Esophagus muscularis mucosa (tissue), 4 donors: ENCODE measurements around the gene LRRC39. TPM values are rescaled to one million over a fixed set of nuclear protein-coding genes. Genes with fewer than 3 reads are reported as not detected.

Experiments used
- DNase-seq: peaks from one replicate; pipeline ENCODE4 v3.0.0-alpha.2; 2017; ENCODE audit errors: extremely low spot score
- H3K27ac ChIP-seq, 4 donors: fragments of 200-600 bp; sonication (generic); replicated peaks in 1 of 4; 1 replicate in 3 of 4; 2 replicates in 1 of 4; pipeline ENCODE4 v1.5.1; 2016 to 2019; ENCODE audit warnings: mild to moderate bottlenecking in 1 of 4
- H3K27me3 ChIP-seq, 4 donors: fragments of 200-600 bp; sonication (generic); one replicate each; pipeline versions ENCODE4 v1.5.1 to v1.6.0; 2016 to 2019
- H3K36me3 ChIP-seq, 4 donors: fragments of 200-600 bp; sonication (generic); one replicate each; pipeline ENCODE4 v1.5.1; 2016 to 2019
- H3K4me1 ChIP-seq, 4 donors: fragments of 200-600 bp; sonication (generic); one replicate each; pipeline ENCODE4 v1.5.1; 2016 to 2019
- H3K4me3 ChIP-seq, 4 donors: fragments of 200-600 bp; sonication (generic); 1 replicate in 2 of 4; 2 replicates in 2 of 4; pipeline ENCODE4 v1.5.1; 2016 to 2019; ENCODE audit warnings: mild to moderate bottlenecking in 4 of 4, moderate library complexity in 1 of 4
- H3K9me3 ChIP-seq, 4 donors: fragments of 200-600 bp; sonication (generic); 1 replicate in 3 of 4; 2 replicates in 1 of 4; pipeline ENCODE4 v1.5.1; 2016 to 2019
- EP300 ChIP-seq: sonication (generic); formaldehyde crosslinking; IDR thresholded peaks from one replicate; pipeline ENCODE4 v1.6.1; 2017; ENCODE audit warnings: antibody characterized with exemption
- POLR2A ChIP-seq: fragments of 450-650 bp; IDR thresholded peaks from one replicate; pipeline ENCODE4 v1.6.1; 2017; ENCODE audit warnings: antibody characterized with exemption, moderate library complexity, mild to moderate bottlenecking, low read depth
- POLR2AphosphoS5 ChIP-seq, 2 donors: sonication (generic); formaldehyde crosslinking; IDR thresholded peaks; one replicate each; pipeline ENCODE4 v1.6.1; 2017; ENCODE audit warnings: antibody characterized with exemption in 2 of 2
- WGBS: methylation state at CpG from one replicate; pipeline ENCODE4 v1.1.5; 2018; 5-methylcytosine and 5-hydroxymethylcytosine counted together
- intact Hi-C: fragments of 100-400 bp; cut with DNase I; formaldehyde crosslinking; loops from one replicate; pipeline ENCODE4 v1.15.1; 2023
- total RNA-seq, 4 donors: library from RNA; depleted of rRNA; stranded (reverse); fragments of >200 nt; gene quantifications; one replicate each; pipeline versions ENCODE4 v1.1.0 to v1.2.1, GENCODE V29; 2016
- TF ChIP-seq, protein P1 (sequence below), 3 experiments: fragments of 200-600 bp in 2 of 3; fragments of 450-650 bp in 1 of 3; sonication (generic) in 2 of 3; IDR thresholded peaks; one replicate each; pipeline ENCODE4 v1.5.1; 2017 to 2019; ENCODE audit warnings: antibody characterized with exemption in 3 of 3, mild to moderate bottlenecking in 2 of 3, moderate library complexity in 1 of 3

The LRRC39 gene
- total RNA-seq, 4 donors from 2014 or later: 0.50 to 0.97 (median 0.85) TPM

DNA sequence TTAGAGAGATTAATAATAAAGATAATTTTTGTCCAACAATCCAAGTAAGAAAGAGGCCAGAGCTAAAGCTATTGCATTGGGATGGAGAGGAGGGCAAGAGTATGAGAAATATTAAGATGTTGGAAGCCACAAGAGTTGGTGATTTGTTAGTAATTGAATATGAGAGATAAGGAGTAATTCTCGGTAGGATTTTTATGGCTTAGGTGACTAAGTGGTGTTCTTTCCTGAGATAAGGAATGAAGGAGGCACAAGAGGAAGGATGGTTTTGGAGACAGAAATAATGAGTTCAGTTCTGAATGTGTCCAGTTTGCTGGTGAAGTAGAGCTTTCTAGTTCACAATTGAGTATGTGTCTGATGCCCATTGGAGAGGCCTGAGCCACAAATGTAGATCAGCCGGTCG lies 35.7 kb downstream of the LRRC39 start:
- 93% methylated on average over 3 of the region's 3 CpGs for WGBS
- Histone ChIP-seq H3K27me3 (no peaks in the 10 kb centered on the region), H3K4me3 (no peak overlapping the region), H3K36me3 (peaks cover 69 to 97% (median 87%) of the 10 kb centered on the region in 4 donors), H3K27ac (no peak overlapping the region), H3K4me1 (no peaks in the 10 kb centered on the region), H3K9me3 (no peaks in the 10 kb centered on the region)
- intact Hi-C loops: no loop called here
- TF ChIP-seq POLR2A: no peak
- TF ChIP-seq, protein P1, sequence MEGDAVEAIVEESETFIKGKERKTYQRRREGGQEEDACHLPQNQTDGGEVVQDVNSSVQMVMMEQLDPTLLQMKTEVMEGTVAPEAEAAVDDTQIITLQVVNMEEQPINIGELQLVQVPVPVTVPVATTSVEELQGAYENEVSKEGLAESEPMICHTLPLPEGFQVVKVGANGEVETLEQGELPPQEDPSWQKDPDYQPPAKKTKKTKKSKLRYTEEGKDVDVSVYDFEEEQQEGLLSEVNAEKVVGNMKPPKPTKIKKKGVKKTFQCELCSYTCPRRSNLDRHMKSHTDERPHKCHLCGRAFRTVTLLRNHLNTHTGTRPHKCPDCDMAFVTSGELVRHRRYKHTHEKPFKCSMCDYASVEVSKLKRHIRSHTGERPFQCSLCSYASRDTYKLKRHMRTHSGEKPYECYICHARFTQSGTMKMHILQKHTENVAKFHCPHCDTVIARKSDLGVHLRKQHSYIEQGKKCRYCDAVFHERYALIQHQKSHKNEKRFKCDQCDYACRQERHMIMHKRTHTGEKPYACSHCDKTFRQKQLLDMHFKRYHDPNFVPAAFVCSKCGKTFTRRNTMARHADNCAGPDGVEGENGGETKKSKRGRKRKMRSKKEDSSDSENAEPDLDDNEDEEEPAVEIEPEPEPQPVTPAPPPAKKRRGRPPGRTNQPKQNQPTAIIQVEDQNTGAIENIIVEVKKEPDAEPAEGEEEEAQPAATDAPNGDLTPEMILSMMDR (IDR thresholded peaks at IDR 0.05): no peak
- no peak for DNase-seq

DNA sequence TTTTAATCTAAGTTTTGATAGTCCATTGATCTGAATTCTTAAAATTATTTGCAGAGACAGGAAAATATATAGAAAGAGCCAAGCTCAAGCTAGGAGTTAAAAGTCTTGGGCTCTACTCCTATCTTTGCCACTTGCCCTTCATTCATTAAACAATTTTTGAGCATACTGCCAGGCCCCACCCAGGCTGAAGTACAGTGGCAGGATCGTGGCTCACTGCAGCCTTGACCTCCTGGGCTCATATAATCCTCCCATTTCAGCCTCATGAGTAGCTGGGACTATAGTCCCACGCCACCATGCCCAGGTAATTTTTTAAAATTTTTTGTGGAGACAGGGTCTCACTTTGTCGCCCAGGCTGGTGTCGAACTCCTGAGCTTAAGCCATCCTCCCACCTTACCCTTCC lies 36.9 kb downstream of the LRRC39 start:
- 95% methylated on average over 4 of the region's 4 CpGs for WGBS
- Histone ChIP-seq H3K27me3 (no peaks in the 10 kb centered on the region), H3K9me3 (no peaks in the 10 kb centered on the region), H3K4me1 (no peaks in the 10 kb centered on the region), H3K27ac (no peak overlapping the region), H3K36me3 (peaks cover 58 to 97% (median 82%) of the 10 kb centered on the region in 4 donors), H3K4me3 (no peak overlapping the region)
- TF ChIP-seq, protein P1 (IDR thresholded peaks at IDR 0.05): no peak
- no peak for TF ChIP-seq POLR2AphosphoS5 (IDR thresholded peaks at IDR 0.05)
- no peak for TF ChIP-seq EP300
- TF ChIP-seq POLR2A: no peak
- intact Hi-C loops: no loop called here
- DNase-seq: no peak

DNA sequence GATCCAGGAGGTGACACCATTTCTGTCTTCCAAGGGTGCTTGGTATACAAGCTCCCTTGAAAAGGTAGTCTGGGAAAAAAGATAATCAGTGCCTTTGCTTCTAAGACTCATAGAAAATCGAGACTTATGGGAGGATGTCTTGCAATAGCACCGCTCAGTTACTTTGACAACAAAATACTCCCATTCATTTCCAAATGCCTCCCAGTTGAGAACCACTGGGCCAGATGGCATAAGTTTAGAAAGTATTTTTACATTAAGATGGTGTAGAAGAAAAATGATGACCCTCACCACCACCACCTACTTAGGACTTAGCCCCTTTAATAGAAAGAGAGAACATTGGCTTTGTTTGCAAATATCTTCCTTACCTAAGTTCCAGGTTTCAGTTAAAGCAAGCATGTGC lies 40.5 kb downstream of the LRRC39 start:
- H3K27ac ChIP-seq: no peak overlapping the region
- peaks cover 28 to 62% (median 49%) of the 10 kb centered on the region in 4 donors for H3K36me3 ChIP-seq
- whole genome bisulfite sequencing: 96% methylated on average over 2 of the region's 2 CpGs
- H3K4me3 ChIP-seq: no peak overlapping the region
- intact Hi-C loops: no loop called here
- H3K4me1 ChIP-seq: peaks cover 4 to 22% (median 18%) of the 10 kb centered on the region in 4 donors
- DNase-seq: no peak
- no peaks in the 10 kb centered on the region for H3K9me3 ChIP-seq
- H3K27me3 ChIP-seq: no peaks in the 10 kb centered on the region
- TF ChIP-seq EP300 (no peak), POLR2AphosphoS5 (IDR thresholded peaks at IDR 0.05) (no peak), POLR2A (no peak)
- TF ChIP-seq, protein P1 (IDR thresholded peaks at IDR 0.05): no peak

DNA sequence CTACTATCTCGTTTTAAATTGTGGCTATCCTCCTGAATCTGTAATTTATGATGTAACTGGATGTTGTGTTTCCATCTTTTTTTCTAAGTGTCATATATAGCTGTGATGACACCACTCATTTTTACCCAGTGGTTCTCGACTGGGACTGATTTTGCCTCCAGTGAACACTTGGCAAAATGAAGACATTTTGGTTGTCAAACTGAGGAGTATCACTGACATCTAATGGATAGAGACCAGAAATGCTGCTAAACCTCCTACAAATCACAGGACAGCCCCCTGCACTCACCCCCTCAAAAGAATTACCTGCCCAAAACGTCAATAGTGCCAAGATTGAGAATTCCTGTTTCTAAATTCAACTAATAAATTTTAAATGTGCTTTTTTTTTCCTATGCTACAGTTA lies 43.2 kb downstream of the LRRC39 start:
- Histone ChIP-seq H3K27me3 (no peaks in the 10 kb centered on the region), H3K9me3 (no peaks in the 10 kb centered on the region), H3K4me3 (no peak overlapping the region), H3K27ac (no peak overlapping the region), H3K4me1 (peaks cover 4 to 32% (median 28%) of the 10 kb centered on the region in 4 donors), H3K36me3 (peaks cover 10 to 35% (median 28%) of the 10 kb centered on the region in 4 donors)
- no peak for TF ChIP-seq EP300
- no peak for TF ChIP-seq POLR2AphosphoS5 (IDR thresholded peaks at IDR 0.05)
- TF ChIP-seq POLR2A: no peak
- TF ChIP-seq, protein P1 (IDR thresholded peaks at IDR 0.05): no peak
- intact Hi-C loops: loop anchor here (5.0 kb wide), 3 partner anchors 98 to 283 kb away; partner anchors contain the start of genes AGL and DBT
- 71% methylated on average over 3 of the region's 3 CpGs for WGBS
- DNase-seq: no peak
